H1 (cell line): ENCODE measurements around the gene DBH. TPM values are rescaled to one million over a fixed set of nuclear protein-coding genes. Genes with fewer than 3 reads are reported as not detected.

Experiments
- CTCF ChIA-PET: fragments of 300-600 bp; sonication (Branson Sonifier 250); formaldehyde crosslinking; loops from one replicate; lab custom pipeline; 2021; ENCODE audit not compliant: partially characterized antibody; lab: Charles Lee
- POLR2A ChIA-PET: fragments of 300-600 bp; sonication (Branson Sonifier 250); formaldehyde crosslinking; loops from one replicate; lab custom pipeline; 2021; ENCODE audit warnings: inconsistent platforms; ENCODE audit not compliant: partially characterized antibody; lab: Charles Lee
- DNase-seq, 2 experiments: peaks; one replicate each; pipeline versions ENCODE4 v3.0.0 to v3.0.0-alpha.2; 2010 to 2022; ENCODE audit warnings: low spot score in 2 of 2, low read depth in 1 of 2, mixed read lengths in 1 of 2
- FAIRE-seq: peaks from 2 replicates; lab custom pipeline; 2011; peaks lifted over from hg19 to GRCh38; lab: Jason Lieb, UNC
- H2AFZ ChIP-seq: 2 replicates; pipeline ENCODE4 v1.8.1; 2012; ENCODE audit warnings: low read length, inconsistent platforms
- H2AK5ac ChIP-seq: 2 replicates; pipeline ENCODE4 v1.6.1; 2013; ENCODE audit warnings: low read depth, low read length
- H2BK120ac ChIP-seq: replicated peaks from 2 replicates; pipeline ENCODE3; 2013; ENCODE audit warnings: low read depth, low read length, inconsistent platforms
- H2BK12ac ChIP-seq: 2 replicates; pipeline ENCODE4 v1.6.1; 2013; ENCODE audit warnings: low read depth, low read length
- H2BK15ac ChIP-seq: 2 replicates; pipeline ENCODE4 v1.6.1; 2013; ENCODE audit warnings: low read length
- H2BK20ac ChIP-seq: 2 replicates; pipeline ENCODE4 v1.6.1; 2013; ENCODE audit warnings: low read length
- H2BK5ac ChIP-seq: 2 replicates; pipeline ENCODE4 v1.6.1; 2013; ENCODE audit warnings: low read depth, low read length
- H3K14ac ChIP-seq: 2 replicates; pipeline ENCODE4 v1.6.1; 2013; ENCODE audit warnings: inconsistent platforms; ENCODE audit not compliant: insufficient read length
- H3K18ac ChIP-seq: 2 replicates; pipeline ENCODE4 v1.6.1; 2013; ENCODE audit warnings: low read length; ENCODE audit errors: extremely low read depth
- H3K23ac ChIP-seq: 2 replicates; pipeline ENCODE4 v1.6.1; 2013; ENCODE audit warnings: inconsistent platforms; ENCODE audit not compliant: insufficient read length
- H3K23me2 ChIP-seq: 2 replicates; pipeline ENCODE4 v1.6.1; 2013; ENCODE audit warnings: low read depth, low read length
- H3K27ac ChIP-seq: 2 replicates; pipeline ENCODE4 v1.6.1; 2011; ENCODE audit warnings: low read depth, low read length, inconsistent platforms
- H3K27me3 ChIP-seq, 4 experiments: replicated peaks in 1 of 4; 1 replicate in 1 of 4; 2 replicates in 3 of 4; pipeline versions ENCODE4 v1.6.1 to v1.8.1; 2011 to 2013; ENCODE audit warnings: low read length in 3 of 4, mild to moderate bottlenecking in 3 of 4, inconsistent platforms in 2 of 4, mixed read lengths in 2 of 4, moderate library complexity in 1 of 4; ENCODE audit not compliant: control insufficient read depth in 3 of 4, insufficient read depth in 3 of 4; ENCODE audit errors: extremely low read depth in 1 of 4
- H3K36me3 ChIP-seq, 4 experiments: 2 replicates each; pipeline versions ENCODE4 v1.6.1 to v1.8.1; 2011 to 2013; ENCODE audit warnings: mild to moderate bottlenecking in 4 of 4, low read length in 3 of 4, moderate library complexity in 2 of 4, control low read depth in 1 of 4, inconsistent platforms in 1 of 4; ENCODE audit not compliant: insufficient read depth in 4 of 4, control insufficient read depth in 2 of 4
- H3K4ac ChIP-seq: replicated peaks from 2 replicates; pipeline ENCODE3; 2013; ENCODE audit warnings: low read length, low read depth, mixed read lengths, inconsistent platforms; ENCODE audit not compliant: insufficient read length
- H3K4me1 ChIP-seq, 4 experiments: replicated peaks in 1 of 4; 1 replicate in 1 of 4; 2 replicates in 3 of 4; pipeline versions ENCODE4 v1.6.1 to v1.8.1; 2011 to 2013; ENCODE audit warnings: low read length in 3 of 4, inconsistent platforms in 2 of 4, mixed read lengths in 1 of 4; ENCODE audit not compliant: insufficient read depth in 4 of 4, control insufficient read depth in 3 of 4
- H3K4me2 ChIP-seq, 2 experiments: 2 replicates each; pipeline versions ENCODE4 v1.6.1 to v1.8.1; 2011 to 2013; ENCODE audit warnings: low read depth in 2 of 2, low read length in 2 of 2, control low read depth in 1 of 2, inconsistent platforms in 1 of 2, mild to moderate bottlenecking in 1 of 2; ENCODE audit not compliant: insufficient read depth in 1 of 2
- H3K4me3 ChIP-seq, 4 experiments: fragments of 200-600, 300-600 bp in 1 of 4; sonication (generic), shearing (Covaris generic), sonication (Bioruptor Twin) in 1 of 4; 2 replicates each; pipeline versions ENCODE4 v1.5.1 to v1.8.1; 2011 to 2016; ENCODE audit warnings: low read length in 4 of 4, low read depth in 3 of 4, control low read depth in 2 of 4, inconsistent platforms in 2 of 4, mild to moderate bottlenecking in 2 of 4, mixed read lengths in 1 of 4, moderate library complexity in 1 of 4; ENCODE audit not compliant: insufficient read depth in 2 of 4; ENCODE audit errors: extremely low read depth in 1 of 4
- H3K56ac ChIP-seq: replicated peaks from 2 replicates; pipeline ENCODE3; 2013; ENCODE audit warnings: low read depth, mild to moderate bottlenecking, mixed read lengths, low read length, inconsistent platforms; ENCODE audit not compliant: insufficient read length
- H3K79me1 ChIP-seq: 2 replicates; pipeline ENCODE4 v1.6.1; 2013; ENCODE audit warnings: low read depth, low read length, control low read depth
- H3K79me2 ChIP-seq, 2 experiments: 2 replicates each; pipeline versions ENCODE4 v1.6.1 to v1.8.1; 2012 to 2013; ENCODE audit warnings: low read length in 2 of 2, mild to moderate bottlenecking in 2 of 2, inconsistent platforms in 1 of 2; ENCODE audit not compliant: insufficient read depth in 2 of 2, control insufficient read depth in 1 of 2
- H3K9ac ChIP-seq, 4 experiments: replicated peaks in 1 of 4; 1 replicate in 1 of 4; 2 replicates in 3 of 4; pipeline versions ENCODE4 v1.6.1 to v1.8.1; 2011 to 2013; ENCODE audit warnings: low read depth in 3 of 4, low read length in 3 of 4, control low read depth in 2 of 4, mild to moderate bottlenecking in 2 of 4, moderate library complexity in 2 of 4, inconsistent platforms in 1 of 4; ENCODE audit errors: extremely low read depth in 1 of 4
- H3K9me3 ChIP-seq, 2 experiments: 2 replicates each; pipeline versions ENCODE4 v1.6.1 to v1.8.1; 2012 to 2013; ENCODE audit warnings: mild to moderate bottlenecking in 2 of 2, moderate library complexity in 2 of 2, control low read depth in 1 of 2, inconsistent platforms in 1 of 2, low read depth in 1 of 2, low read length in 1 of 2, mixed read lengths in 1 of 2; ENCODE audit not compliant: insufficient read depth in 2 of 2
- H4K20me1 ChIP-seq, 2 experiments: replicated peaks in 1 of 2; 2 replicates each; pipeline versions ENCODE3 to v1.8.1; 2011 to 2013; ENCODE audit warnings: inconsistent platforms in 2 of 2, low read length in 2 of 2, mild to moderate bottlenecking in 1 of 2; ENCODE audit not compliant: insufficient read depth in 2 of 2, control insufficient read depth in 1 of 2
- H4K5ac ChIP-seq: 2 replicates; pipeline ENCODE4 v1.6.1; 2013; ENCODE audit warnings: low read length, low read depth, mixed read lengths, inconsistent platforms; ENCODE audit not compliant: insufficient read length
- H4K8ac ChIP-seq: 2 replicates; pipeline ENCODE4 v1.8.0; 2013; ENCODE audit warnings: mild to moderate bottlenecking, moderate library complexity, low read length, inconsistent platforms; ENCODE audit not compliant: insufficient read depth; ENCODE audit errors: extremely low read depth
- H4K91ac ChIP-seq: replicated peaks from 2 replicates; pipeline ENCODE3; 2013; ENCODE audit warnings: low read length, mixed read lengths, inconsistent platforms; ENCODE audit not compliant: insufficient read length
- BACH1 ChIP-seq: IDR thresholded peaks from 2 replicates; pipeline ENCODE4 v1.6.1; 2012; ENCODE audit warnings: low read length, improper control_type of control experiment
- RAD21 ChIP-seq, 2 experiments: IDR thresholded peaks in 1 of 2; conservative IDR thresholded peaks in 1 of 2; 2 replicates each; pipeline ENCODE4 v1.6.1; 2011; ENCODE audit warnings: low read depth in 2 of 2, low read length in 2 of 2, improper control_type of control experiment in 1 of 2, inconsistent platforms in 1 of 2, mild to moderate bottlenecking in 1 of 2, moderate library complexity in 1 of 2
- WGBS, 2 experiments: shearing (Covaris generic) in 1 of 2; methylation state at CpG; one replicate each; pipeline versions ENCODE4 v1.1.6 to v1.1.7; 2013 to 2015; ENCODE audit warnings: low lambda C conversion rate in 2 of 2, mixed read lengths in 2 of 2, inconsistent platforms in 1 of 2, low coverage in 1 of 2, missing lambda C conversion rate in 1 of 2; ENCODE audit not compliant: insufficient replicate concordance in 2 of 2, insufficient coverage in 1 of 2, insufficient read length in 1 of 2; ENCODE audit errors: extremely low coverage in 1 of 2, missing lambda C conversion rate in 1 of 2; 5-methylcytosine and 5-hydroxymethylcytosine counted together
- polyA plus RNA-seq, 7 experiments: library from polyadenylated mRNA; depleted of rRNA in 3 of 7; stranded (reverse) in 5 of 7; unstranded in 2 of 7; fragments of >200 nt in 5 of 7; fragments of 200-250 nt in 2 of 7; gene quantifications; 1 replicate in 5 of 7; 2 replicates in 1 of 7; 4 replicates in 1 of 7; pipeline versions ENCODE4 v1.2.1 to v1.2.3, GENCODE V29; 2011 to 2013; ENCODE audit warnings: missing spikeins in 2 of 7, mixed read lengths in 2 of 7
- total RNA-seq: library from RNA; stranded (reverse); fragmentation: NEBNext Ultra II Directional; extraction: Animal tissue kit (Norgen Biotek cat#: 25700); gene quantifications from 2 replicates; pipeline ENCODE4 v1.2.1, GENCODE V29; 2021
- TF ChIP-seq, protein P1 (sequence below): IDR thresholded peaks from 2 replicates; pipeline ENCODE4 v1.6.1; 2011; ENCODE audit warnings: low read depth, mild to moderate bottlenecking, low read length; ENCODE audit not compliant: insufficient read depth

DBH gene
- total and polyA plus RNA-seq, 2 of the 8 experiments (the other 6 are each of a cell fraction or from before 2014, with no cell fraction given) = 0.18 TPM; not detected in 1

DNA sequence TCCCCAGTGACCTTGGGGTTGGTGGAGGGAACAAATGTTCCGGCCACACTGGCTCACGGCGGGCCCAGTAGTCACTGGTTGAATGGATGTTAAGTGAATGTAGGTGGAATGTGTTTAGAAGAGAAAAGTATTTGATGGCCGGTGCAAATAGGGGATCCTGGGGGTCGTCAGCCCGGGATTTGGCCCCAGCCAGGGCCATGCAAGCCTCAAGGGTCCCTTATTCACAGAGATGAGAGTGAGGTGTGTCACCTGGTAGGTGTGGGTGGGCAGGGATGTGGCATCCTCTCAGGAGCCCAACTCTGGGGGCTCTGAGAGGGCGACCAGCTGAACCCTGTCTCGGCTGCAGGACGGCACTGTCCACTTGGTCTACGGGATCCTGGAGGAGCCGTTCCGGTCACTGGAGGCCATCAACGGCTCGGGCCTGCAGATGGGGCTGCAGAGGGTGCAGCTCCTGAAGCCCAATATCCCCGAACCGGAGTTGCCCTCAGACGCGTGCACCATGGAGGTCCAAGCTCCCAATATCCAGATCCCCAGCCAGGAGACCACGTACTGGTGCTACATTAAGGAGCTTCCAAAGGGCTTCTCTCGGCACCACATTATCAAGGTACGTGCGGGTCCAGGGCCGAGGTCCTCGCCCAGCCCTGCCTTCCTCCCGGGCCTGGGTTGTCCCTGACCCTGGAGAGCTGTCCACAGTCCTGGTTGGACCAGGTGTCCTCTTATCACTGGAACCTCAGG lies 5.9 kb downstream of the DBH start:
- Histone ChIP-seq H4K91ac (no peak overlapping the region), H3K4me1 (peaks cover 0 to 9% (median 7%) of the 10 kb centered on the region in 4 experiments; a peak in 6 of 7 replicates), H3K4ac (no peak overlapping the region), H3K79me2 (no peaks in the 10 kb centered on the region), H3K27me3 (no peaks in the 10 kb centered on the region; a peak in 1 of 7 replicates), H3K4me2 (no peak overlapping the region), H3K36me3 (no peaks in the 10 kb centered on the region), H3K9me3 (no peaks in the 10 kb centered on the region), H3K56ac (no peak overlapping the region), H3K23me2 (0 out of 2 replicates have a peak, but pooled peaks cover 1% of the 10 kb centered on the region), H3K23ac (no peak overlapping the region), H3K27ac (no peak overlapping the region), H3K18ac (no peak overlapping the region), H2AK5ac (no peak overlapping the region), H2BK120ac (no peak overlapping the region), H4K20me1 (peaks cover 0 to 2% of the 10 kb centered on the region in 2 experiments), H2BK15ac (no peak overlapping the region), H2BK12ac (no peak overlapping the region), H2BK5ac (no peak overlapping the region), H3K14ac (no peak overlapping the region), H4K5ac (no peak overlapping the region), H3K79me1 (no peaks in the 10 kb centered on the region; the same call in 1 of the 2 replicates), H4K8ac (no peak overlapping the region), H2AFZ (no peak overlapping the region), H2BK20ac (no peak overlapping the region; the same call in 1 of the 2 replicates), H3K9ac (no peak overlapping the region), H3K4me3 (no peak overlapping the region)
- TF ChIP-seq, protein P1, sequence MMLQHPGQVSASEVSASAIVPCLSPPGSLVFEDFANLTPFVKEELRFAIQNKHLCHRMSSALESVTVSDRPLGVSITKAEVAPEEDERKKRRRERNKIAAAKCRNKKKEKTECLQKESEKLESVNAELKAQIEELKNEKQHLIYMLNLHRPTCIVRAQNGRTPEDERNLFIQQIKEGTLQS = no peak
- TF ChIP-seq RAD21 (IDR thresholded peaks at IDR 0.05 in 1 of 2, conservative IDR thresholded peaks at IDR 0.05 in 1 of 2; ENCODE audit: low read depth in 2 of 2, low read length in 2 of 2) = no peak
- TF ChIP-seq BACH1 = no peak
- FAIRE-seq = no peak
- WGBS, 2 experiments = 89% methylated on average over 25 of the region's 25 CpGs; no CpG with 5 or more reads in 1 of the 2 experiments
- no peak for DNase-seq
- ChIA-PET POLR2A (interaction anchor here (0.7 to 0.9 kb wide), 2 partner anchors 13 to 38 kb away, joined by 3 to 4 read pairs; no protein-coding TSS in a partner anchor), CTCF (interaction anchor here (0.6 to 3.3 kb wide), 9 partner anchors 11 to 293 kb away, joined by 3 to 14 read pairs (median 3); no protein-coding TSS in a partner anchor)
